Suprapubic skin (tissue), 4 donors: ENCODE measurements around the gene CASTOR1.

Experiments used
- CTCF ChIP-seq, 2 donors: fragments of 200-600 bp in 1 of 2; fragments of 450-650 bp in 1 of 2; sonication (generic) in 1 of 2; IDR thresholded peaks; one replicate each; pipeline ENCODE4 v1.5.1; 2016 to 2019; ENCODE audit warnings: antibody characterized with exemption in 2 of 2, mild to moderate bottlenecking in 1 of 2, moderate library complexity in 1 of 2
- POLR2A ChIP-seq, 2 donors: fragments of 450-650 bp; IDR thresholded peaks; one replicate each; pipeline ENCODE4 v1.6.1; 2017; ENCODE audit warnings: antibody characterized with exemption in 2 of 2, mild to moderate bottlenecking in 2 of 2, moderate library complexity in 2 of 2
- POLR2AphosphoS5 ChIP-seq, 3 donors: sonication (generic); formaldehyde crosslinking; IDR thresholded peaks; one replicate each; pipeline ENCODE4 v1.6.1; 2017; ENCODE audit warnings: antibody characterized with exemption in 3 of 3

GRCh38 chr22:30318799-30319419, 29.6 kb upstream of the CASTOR1 start:
- TF ChIP-seq CTCF (IDR thresholded peaks at IDR 0.05) (no peak), POLR2AphosphoS5 (IDR thresholded peaks at IDR 0.05) (no peak), POLR2A (IDR thresholded peaks at IDR 0.05) (no peak)
